Activated effector memory CD4-positive, alpha-beta T cell treated with Interleukin-2 at 50 U/mL for 16 hours (primary cell): ENCODE data around the gene MRGPRX3.

Source experiments
- DNase-seq: peaks from one replicate; pipeline ENCODE4 v3.0.0-alpha.2; 2020

The MRGPRX3 gene

GRCh38 chr11:18171377-18172000, 39.1 kb downstream of the MRGPRX3 start:
- DNase-seq: no peak

GRCh38 chr11:18172666-18173065, 40.3 kb downstream of the MRGPRX3 start, which contains the start of gene MRGPRX4:
Gene MRGPRX4, plus strand, starts transcription at chr11:18172837. Its CDS starts 420 bp downstream, at chr11:18173257.
- no peak for DNase-seq

GRCh38 chr11:18173225-18173866, 41.0 kb downstream of the MRGPRX3 start:
- DNase-seq: no peak
